GM21529 (cell line): ENCODE data around the gene PIRT.

ENCODE experiments used
- ATAC-seq: cut with Tn5 transposase; IDR thresholded peaks from one replicate; pipeline ENCODE4 v1.9.1; 2021; ENCODE audit not compliant: unreplicated experiment

Gene PIRT

DNA sequence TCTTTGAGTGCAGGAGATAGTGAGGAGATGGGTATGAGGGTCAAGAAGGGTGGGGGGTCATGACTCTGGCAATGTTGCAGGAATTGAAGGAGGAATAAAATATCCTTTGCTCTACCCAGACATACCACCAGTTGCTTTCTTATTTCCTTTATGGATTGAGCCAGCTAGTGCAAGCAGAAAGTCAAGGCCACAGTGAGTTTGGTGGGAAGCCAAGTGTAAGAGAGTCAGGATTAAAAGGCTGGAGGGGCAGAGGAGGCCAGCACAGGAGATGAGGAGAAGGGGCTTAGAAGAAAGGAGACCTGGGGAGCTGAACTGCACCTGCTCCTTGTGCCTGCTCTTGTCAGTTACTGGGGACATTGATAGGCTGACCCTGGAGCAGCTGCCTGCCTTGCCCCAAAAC is 16.1 kb downstream of the PIRT start:
- ATAC-seq: no peak

DNA sequence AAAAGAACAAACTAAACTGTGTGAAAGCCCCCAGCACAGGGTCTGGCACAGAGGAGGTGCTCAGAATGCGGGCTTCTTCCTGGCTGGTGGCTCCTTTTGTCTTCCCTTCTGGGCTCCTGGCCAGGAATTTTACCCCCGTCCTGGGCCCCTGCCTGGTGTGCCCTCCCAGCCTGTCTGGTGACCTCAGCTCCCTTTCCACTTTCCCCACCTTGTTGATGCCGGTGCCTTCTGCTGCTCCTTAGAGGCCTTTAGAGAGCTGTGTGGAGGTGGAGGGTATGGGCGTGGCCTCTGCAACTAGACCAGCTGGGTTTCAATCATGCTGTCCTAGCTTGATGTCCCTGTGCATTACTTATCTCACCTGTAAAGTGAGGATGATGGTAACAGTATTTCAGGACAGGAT is 16.8 kb downstream of the PIRT start:
- ATAC-seq: no peak

DNA sequence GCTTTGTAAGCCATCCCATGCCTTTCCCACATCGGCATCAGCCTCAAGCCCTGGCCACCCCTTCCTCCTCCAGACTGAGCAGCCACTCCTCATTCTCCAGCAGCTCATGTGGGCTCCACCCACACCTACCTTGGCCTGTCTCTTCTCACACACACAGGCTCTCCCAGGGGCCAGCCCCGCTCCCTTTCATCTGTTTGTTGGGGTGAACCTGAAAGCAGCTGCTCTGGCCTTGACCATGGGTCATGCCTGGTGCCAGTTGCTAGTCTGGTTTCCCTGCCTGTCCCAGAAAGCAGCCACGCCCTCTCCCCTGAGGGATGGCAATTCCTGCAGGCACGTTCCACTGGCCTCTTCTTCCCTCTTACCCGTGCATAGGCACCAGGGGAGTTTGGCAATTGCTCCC is 22.6 kb downstream of the PIRT start:
- ATAC-seq: no peak

DNA sequence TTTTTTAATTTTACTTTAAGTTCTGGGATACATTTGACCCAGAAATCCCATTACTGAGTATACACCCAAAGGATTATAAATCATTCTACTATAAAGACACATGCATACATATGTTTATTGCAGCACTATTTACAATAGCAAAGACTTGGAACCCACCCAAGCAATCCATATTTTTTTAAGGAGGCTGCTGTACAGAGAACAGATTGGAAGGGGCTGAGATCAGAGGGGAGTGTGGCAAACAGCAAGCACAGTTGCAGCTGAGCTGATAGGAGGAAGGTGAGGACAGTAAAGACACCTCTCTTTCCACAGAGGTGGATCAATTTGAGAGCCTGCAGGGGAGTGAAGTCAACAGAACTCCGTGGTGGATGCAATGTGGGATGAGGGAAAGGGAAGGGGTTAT is 23.8 kb downstream of the PIRT start:
- ATAC-seq: no peak

DNA sequence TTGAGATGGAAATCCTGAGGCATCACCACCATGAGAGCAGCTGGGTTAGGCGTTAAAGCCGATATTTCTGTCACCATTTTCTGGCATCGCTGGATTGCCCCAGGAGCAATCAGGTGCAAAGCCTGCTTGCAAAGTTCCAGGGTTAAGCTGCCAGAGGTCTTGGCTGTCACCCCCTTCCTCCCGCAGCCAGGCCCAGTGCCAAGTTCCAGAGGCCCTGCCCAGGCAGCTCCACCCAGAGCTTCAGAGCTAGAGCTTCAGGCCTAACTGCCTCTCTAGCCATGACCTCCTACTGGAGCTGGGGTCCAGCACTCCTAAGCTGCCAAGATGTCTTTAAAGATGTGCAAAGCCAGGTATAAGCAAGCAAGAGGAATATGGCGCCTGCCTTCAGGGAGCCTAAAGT is 25.2 kb downstream of the PIRT start:
- no peak for ATAC-seq

DNA sequence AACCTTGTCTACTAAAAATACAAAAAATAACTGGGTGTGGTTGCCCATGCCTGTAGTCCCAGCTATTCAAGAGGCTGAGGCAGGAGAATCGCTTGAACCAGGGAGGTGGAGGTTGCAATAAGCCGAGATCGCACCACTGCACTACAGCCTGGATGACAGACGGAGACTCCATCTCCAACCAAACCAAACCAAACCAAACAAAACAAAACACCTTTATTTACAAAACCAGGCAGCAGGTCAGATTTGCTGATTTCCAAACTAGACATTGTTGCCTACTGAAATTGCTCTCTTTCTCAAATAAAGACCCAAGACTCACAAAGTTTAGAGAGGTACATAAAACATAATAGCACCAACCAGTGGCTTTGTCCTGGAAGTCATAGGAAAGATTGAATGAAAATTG is 28.3 kb downstream of the PIRT start:
- ATAC-seq: no peak

DNA sequence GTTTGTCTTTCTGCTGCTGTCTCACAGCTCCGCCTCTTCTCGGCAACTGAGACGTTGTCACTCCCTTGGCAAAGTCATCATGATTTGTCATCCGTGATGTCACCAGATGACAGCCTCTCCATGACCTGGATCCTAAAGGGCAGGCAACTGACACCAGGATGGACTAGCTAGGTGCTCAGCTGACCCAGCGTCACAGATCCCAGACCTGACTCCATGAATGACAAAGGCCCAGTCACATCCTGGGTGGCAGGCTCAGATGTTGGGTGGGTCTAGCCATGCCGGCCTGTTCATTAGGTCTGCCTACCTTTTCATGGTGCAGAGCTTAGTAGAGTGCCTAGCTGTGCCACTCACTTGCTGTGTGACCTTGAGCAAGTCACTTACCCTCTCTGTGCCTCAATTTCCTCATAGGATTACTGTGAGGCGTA is 30.2 kb downstream of the PIRT start:
- ATAC-seq: no peak

DNA sequence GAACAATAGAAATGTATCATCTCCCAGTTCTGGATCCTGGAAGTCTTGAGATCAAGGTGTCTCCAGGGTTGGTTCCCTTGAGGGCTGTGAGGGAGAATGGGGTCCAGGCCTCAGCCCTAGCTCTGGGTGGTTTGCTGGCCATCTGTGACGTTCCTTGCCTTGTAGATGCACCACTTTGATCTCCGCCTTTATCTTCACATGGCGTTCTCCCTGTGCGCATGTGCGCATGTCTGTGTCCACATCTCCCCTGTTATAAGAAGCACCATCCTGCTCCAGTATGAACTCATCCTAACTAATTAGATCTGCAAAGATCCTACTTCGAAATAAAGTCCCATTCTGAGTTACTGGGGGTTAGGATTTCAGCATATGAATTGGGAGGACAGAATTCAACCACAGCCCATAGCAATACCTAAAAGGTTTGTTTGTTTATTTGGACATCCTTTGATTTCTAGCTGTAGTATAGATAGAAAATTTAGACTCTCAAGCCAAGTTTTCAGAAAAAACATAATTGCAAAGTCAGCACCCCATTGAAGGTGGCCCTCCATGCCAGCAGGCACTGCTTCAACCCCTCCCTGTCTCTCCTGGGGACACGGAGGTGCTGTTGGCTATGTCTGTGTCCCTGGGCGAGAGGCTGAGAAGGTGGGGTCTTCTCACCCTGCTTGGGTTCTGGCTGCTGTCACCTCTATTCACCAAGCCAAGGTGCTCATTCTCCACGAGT is 31.2 kb downstream of the PIRT start:
- ATAC-seq: no peak

DNA sequence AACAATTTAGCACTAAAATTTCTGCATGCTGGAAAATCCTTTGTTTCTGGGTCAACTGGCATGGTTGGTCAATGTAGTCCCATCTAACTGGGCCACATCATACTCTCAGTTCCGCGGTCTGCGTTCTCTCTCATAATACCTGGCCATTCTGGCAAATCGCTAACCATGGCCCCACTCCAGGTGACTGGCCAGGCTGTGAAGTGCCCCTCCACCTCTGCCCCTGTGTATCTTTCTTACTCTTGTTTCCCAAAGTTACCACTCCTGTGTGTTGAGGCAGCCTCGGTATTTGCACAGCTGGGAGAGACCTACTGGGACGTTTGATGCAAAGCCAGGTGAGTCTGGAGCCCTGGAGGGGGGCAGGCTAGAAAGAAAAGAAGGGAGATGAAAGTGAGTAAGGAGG is 32.0 kb downstream of the PIRT start:
- ATAC-seq: no peak

DNA sequence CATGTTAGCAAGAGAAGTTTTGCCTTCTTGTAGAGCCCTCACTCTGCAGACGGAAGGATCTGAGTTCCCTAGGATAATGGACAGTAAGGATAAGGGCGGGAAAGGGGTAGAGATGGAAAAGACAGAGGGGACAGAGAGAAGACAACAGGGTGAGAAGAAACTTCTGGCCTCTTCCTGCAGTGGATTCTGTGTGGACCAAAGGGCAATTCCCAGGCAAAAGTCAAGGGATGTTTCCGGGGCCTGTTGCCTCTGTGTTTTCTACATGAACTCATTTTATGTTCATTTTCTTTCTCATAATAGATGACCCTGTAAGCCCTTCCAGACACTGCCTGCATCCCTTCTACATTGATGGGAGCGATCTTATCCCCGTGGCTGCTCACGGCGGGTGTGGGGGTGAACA is 33.3 kb downstream of the PIRT start:
- ATAC-seq: no peak

DNA sequence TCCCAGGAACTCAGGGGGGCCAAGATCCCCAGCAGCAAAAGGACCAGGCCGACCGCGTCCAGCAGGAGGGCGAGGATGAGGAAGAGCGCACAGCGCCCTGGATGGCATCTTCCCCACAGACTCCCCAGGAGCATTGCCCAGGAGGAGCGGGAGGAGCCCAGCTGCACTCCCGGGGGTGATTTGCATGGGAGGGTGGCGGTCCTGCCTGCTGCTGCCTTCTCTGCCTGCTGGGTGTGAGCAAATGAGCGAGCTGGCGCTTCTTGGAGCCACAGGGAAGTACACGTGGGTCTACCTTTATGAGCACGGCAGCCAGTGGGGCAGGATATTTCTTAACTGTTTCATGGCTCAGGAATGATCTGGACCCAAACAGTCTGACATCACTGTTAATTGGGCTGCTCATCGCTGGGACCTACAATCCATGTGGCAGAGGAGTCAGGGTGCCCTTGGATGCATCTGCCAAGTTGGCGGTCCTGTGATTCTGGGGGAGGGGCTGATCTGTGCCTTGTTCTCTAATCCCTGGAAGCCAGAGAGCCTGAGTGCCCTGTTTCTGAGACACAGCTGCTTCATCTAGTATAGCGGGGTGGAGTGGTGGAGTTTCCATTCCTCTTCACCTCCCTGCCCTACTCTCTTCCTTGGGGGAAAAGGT is 33.9 kb downstream of the PIRT start, which contains the start of gene TMEM238L:
TMEM238L (minus strand) TSS at position 270 of the 646 bp plus-strand sequence; CDS start at position 134, 136 bp downstream.
- no peak for ATAC-seq

DNA sequence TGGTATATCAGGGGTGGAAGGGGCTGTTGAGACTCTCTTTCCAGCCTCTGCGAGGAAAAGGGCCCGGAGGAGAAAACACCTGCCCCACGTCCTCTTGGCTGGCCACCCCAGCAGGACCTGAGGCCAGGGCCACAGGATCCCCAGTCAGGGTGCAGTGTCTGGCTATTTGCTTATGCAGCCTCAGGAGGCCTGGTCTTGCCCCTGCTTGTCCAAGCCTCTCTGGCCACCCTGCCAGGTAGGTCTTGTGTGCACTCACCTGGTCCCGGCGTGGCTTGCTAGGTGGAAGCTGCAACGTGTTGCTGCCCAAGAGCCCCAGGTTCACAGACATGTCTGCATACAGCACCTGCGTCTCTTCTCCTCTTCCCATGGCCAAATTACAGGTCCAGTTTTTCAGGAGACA is 34.5 kb downstream of the PIRT start:
- ATAC-seq: no peak

DNA sequence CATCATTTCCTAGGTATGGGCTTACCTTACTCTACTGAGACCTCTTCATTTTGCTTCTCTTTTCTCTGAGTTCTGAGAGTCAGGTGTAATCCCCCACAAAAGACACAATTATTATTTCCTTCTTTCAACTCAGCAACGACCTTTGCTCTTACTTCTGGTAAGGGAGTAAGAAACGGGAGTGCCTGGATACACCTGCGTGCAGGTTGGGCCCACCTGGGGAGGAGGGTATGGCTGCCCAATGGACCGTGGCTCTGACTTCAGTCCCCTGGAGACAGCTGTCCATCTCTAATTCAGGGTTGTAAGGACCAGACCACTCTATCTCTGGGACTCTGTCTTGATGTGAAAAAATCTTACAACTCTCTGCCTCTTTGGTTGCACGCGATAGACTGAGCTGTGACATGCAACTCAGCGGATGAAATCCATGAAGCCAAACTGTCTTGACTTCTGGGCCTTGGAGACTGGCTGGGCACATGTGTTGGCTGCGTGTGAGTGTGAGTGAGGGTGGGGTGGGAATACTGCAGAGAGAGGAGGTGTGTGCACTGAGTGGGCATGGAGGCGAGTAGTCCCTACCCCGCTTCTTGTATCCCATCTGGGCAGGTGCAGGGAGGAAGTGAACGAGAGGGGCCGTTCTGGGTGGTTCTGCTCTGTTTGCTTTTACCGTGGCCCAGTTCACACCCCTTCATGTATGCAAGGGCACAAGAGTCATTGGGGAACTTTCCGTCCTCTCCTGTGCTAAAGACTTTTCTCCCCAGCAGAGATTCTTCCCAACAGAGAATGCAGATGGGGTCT is 35.2 kb downstream of the PIRT start:
- no peak for ATAC-seq

DNA sequence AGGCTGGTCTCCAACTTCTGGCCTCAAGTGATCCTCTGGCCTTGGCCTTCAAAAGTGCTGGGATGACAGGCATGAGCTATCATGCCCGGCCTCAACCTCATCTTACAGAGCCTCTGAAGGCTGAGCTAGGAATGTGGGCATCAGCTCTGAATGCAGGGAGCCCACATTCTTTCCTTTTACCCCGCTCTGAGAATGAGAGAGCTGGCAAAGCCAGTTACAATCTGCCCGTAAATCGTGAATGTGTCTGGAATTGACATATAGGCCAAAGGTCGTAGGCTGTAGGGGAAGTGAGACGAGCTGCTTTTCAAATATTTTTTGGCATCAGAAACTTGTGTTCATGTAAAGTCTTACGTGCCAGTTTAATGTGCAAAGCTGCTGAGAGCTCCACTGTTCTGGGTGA is 38.5 kb downstream of the PIRT start:
- no peak for ATAC-seq

DNA sequence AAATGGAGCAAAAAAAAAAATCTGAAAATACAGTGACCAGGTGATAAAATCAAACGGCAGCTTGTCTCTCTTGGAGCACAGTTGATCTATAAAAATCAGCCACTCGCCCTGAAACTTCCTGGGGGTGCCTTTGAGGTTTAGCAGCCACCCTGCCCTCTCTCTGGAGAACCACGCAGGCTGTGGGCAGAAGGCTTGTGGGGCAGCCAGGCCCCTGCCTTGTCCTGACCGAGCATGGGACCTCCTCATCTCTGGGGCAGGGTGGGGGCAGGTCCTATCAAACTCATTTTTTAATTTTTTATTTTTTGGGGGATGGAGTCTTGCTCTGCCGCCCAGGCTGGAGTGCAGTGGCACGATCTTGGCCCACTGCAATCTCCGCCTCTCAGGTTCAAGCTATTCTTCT is 39.0 kb downstream of the PIRT start:
- ATAC-seq: no peak

DNA sequence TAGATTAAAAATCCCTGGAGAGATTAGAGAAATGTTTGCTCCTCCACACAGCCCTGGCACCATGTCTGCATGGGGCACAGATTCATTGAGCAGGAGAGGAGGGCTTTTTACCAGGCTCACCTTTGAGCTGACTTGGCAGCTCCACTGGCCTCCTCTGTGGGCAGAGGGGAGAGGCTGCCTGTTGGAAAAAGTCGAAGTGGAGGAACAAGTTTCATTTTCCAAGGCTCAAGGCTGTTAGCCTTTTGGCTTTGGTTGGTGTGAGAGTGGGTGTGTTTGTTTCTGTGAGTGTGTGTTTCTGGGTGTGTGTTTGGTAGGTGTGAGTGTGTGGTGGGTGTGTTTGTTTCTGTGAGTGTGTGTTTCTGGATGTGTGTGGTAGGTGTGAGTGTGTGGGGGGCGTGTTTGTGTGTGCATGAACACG is 39.5 kb downstream of the PIRT start:
- no peak for ATAC-seq

DNA sequence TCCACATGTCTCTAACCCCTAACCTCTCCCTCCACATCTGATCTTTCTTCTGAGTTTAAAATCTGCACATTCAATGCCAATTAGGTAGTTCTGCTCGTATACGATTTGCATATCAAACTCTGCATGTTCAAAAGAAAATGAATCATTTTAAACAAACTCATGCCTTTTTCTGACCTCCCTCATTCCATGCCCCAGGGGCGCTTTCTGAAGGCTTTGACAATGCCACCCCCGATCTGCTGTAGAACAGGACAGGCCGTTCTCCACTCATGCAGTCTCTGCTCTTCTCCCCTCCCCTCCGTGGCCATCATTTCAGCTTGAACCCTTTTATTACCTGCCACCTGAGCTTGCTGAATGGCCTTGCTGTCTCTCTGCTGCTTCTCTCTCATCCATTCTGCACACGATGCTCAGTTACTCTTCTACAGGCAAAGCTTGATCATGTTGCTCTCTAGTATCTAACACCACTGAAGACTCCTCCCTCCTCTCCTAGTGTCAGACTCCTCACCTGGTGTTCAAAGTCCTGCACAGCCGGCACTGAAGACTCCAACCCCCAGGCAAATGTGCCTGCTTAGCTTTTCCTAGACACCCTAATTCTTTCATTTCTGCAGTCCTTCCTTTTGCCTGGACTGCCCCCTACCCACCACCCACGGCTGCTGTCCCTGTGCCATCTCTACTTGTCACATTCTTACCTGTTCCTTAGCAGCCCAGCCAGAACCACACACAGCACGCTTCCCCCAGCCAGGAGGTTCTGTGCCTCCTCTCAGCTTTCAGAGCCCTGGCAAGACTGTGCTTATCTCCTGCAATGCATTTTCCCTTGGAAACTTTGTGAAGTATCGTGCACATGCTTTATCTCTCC is 40.2 kb downstream of the PIRT start:
- no peak for ATAC-seq

DNA sequence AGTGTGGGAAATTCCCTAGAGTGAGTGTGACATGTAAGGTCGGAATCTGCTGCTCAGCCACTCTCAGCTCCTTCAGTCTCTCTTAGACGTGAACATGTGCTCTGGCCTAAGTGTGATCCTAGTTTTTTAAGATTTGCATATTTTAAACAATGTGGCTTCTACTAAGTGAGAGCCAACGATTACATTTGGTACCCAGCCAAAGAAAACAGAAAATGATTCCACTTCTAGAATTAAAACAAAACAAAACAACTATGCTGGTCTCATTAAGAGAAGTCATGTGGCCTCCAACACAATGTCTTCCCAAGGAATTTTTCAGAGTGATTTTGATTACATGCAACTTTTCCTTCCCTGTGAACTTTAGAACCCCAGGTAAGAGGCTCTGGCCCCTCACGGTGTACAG is 44.1 kb downstream of the PIRT start:
- no peak for ATAC-seq

DNA sequence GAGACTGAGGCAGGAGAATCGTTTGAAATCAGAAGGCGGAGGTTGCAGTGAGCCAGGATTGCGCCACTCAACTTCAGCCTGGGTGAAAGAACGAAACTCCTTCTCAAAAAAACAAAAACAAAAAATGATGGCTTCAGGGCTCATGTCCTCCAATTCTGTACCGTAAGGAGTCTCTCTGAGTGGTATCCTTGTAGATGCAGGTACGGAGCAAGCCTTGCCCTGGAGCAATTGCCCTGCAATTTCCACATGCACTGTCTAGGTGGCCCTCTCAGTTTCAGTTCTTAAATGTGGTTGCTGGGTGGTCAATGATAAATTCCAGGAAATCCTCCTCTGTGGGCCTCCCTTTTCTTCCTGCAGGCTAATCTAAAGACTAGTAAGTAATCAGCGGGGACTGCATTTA is 44.6 kb downstream of the PIRT start:
- no peak for ATAC-seq

DNA sequence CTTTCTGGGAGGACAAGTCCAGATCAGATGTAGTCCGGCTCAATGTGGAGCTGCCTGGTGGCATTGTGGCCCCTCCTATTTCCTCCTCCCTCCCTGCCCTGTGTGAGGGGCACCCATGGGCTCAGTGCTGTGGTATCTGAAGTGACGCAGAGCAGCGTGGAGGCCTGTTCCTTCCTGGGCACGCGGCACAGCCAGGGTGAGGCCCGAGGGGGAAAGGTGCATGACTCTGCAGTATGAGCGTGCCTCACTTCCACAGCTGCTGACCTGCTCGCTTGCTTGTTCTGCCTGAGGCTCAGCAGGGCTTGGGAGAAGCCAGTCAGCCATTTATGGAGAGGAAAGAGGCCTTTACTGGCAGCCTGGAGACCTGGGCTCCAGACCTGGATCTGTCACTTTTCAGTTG is 45.7 kb downstream of the PIRT start:
- ATAC-seq: no peak
